Endodermal cell (in vitro differentiated cells): ENCODE results near the gene RAPGEF2. TPM values are rescaled to one million over a fixed set of nuclear protein-coding genes. Genes with fewer than 3 reads are reported as not detected.
"Not testable (repeated sequence)": the region's sequence is repeated elsewhere in the genome, so short reads cannot be mapped to it uniquely, and the experiment has no call there.

Experiments
- DNase-seq: peaks from one replicate; pipeline ENCODE4 v3.0.0-alpha.2; 2017
- H3K27ac ChIP-seq: 2 replicates; pipeline ENCODE4 v1.5.1; 2013; ENCODE audit warnings: mild to moderate bottlenecking, low read depth, low read length, moderate library complexity
- H3K27me3 ChIP-seq: 2 replicates; pipeline ENCODE4 v1.6.1; 2013; ENCODE audit warnings: mild to moderate bottlenecking, low read length, moderate library complexity; ENCODE audit not compliant: insufficient read depth, control insufficient read depth, poor library complexity, severe bottlenecking
- H3K36me3 ChIP-seq: 2 replicates; pipeline ENCODE4 v1.7.0; 2013; ENCODE audit warnings: mild to moderate bottlenecking, low read length, moderate library complexity; ENCODE audit not compliant: control insufficient read depth, insufficient read depth
- H3K4me1 ChIP-seq: one replicate; pipeline ENCODE4 v1.7.0; 2013; ENCODE audit warnings: low read length; ENCODE audit not compliant: control insufficient read depth, insufficient read depth
- H3K4me3 ChIP-seq: 2 replicates; pipeline ENCODE4 v1.5.1; 2013; ENCODE audit warnings: mild to moderate bottlenecking, low read length, moderate library complexity
- H3K9ac ChIP-seq: 2 replicates; pipeline ENCODE4 v1.6.1; 2013; ENCODE audit warnings: mild to moderate bottlenecking, low read length, moderate library complexity; ENCODE audit not compliant: poor library complexity, severe bottlenecking; ENCODE audit errors: extremely low read depth
- H3K9me3 ChIP-seq: 2 replicates; pipeline ENCODE4 v1.6.1; 2013; ENCODE audit warnings: mild to moderate bottlenecking, low read length, moderate library complexity; ENCODE audit not compliant: control insufficient read depth
- H3K27ac Mint-ChIP-seq: 2 replicates; pipeline ENCODE4 v1.8.0; 2020; ENCODE audit warnings: mixed read lengths
- H3K27me3 Mint-ChIP-seq: 2 replicates; pipeline ENCODE4 v1.8.0; 2021; ENCODE audit warnings: mild to moderate bottlenecking, mixed read lengths; ENCODE audit not compliant: insufficient read depth
- H3K36me3 Mint-ChIP-seq: 2 replicates; pipeline ENCODE4 v1.8.0; 2020; ENCODE audit warnings: low read depth, mixed read lengths
- H3K4me1 Mint-ChIP-seq: 2 replicates; pipeline ENCODE4 v1.8.0; 2020; ENCODE audit warnings: mixed read lengths
- H3K4me3 Mint-ChIP-seq: 2 replicates; pipeline ENCODE4 v1.8.0; 2020; ENCODE audit warnings: mild to moderate bottlenecking, moderate library complexity, mixed read lengths
- H3K9me3 Mint-ChIP-seq: 2 replicates; pipeline ENCODE4 v1.8.0; 2020; ENCODE audit warnings: mild to moderate bottlenecking, mixed read lengths
- CTCF ChIP-seq: fragments of 200-600 bp; sonication (generic); conservative IDR thresholded peaks from 2 replicates; pipeline ENCODE4 v1.5.0; 2021; ENCODE audit warnings: antibody characterized with exemption, mild to moderate bottlenecking
- WGBS, 2 experiments: methylation state at CpG; one replicate each; pipeline versions ENCODE4 v1.1.5 to v1.1.7; 2013; ENCODE audit warnings: missing lambda C conversion rate in 2 of 2, mixed read lengths in 1 of 2; ENCODE audit not compliant: insufficient coverage in 1 of 2, insufficient read length in 1 of 2; 5-methylcytosine and 5-hydroxymethylcytosine counted together
- total RNA-seq, 2 donors: library from RNA; stranded (reverse); fragmentation: NEBNext Ultra II Directional in 1 of 2; extraction: Animal tissue kit (Norgen Biotek cat#: 25700) in 1 of 2; gene quantifications; 2 replicates in 1 of 2; 3 replicates in 1 of 2; pipeline ENCODE4 v1.2.1, GENCODE V29; 2021

The RAPGEF2 gene
- total RNA-seq, 2 donors from 2014 or later: 63.4 to 78.2 TPM

DNA sequence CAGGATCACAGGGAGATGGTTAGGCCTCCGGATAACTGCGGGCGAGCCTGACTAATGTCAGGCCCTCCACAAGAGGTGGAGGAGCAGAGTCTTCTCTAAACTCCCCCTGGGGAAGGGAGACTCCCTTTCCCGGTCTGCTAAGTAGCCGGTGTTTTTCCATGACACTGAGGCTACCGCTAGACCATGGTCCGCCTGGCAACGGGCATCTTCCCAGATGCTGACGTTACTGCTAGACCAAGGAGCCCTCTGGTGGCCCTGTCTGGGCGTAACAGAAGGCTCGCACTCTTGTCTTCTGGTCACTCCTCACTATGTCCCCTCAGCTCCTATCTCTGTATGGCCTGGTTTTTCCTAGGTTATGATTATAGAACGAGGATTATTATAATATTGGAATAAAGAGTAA lies 213.0 kb downstream of the RAPGEF2 start:
- H3K9me3 Mint-ChIP-seq, H3K4me1 ChIP-seq, H3K27ac ChIP-seq, H3K9me3 ChIP-seq, H3K27me3 Mint-ChIP-seq, H3K4me3 ChIP-seq, H3K27me3 ChIP-seq, H3K27ac Mint-ChIP-seq, H3K4me3 Mint-ChIP-seq, H3K9ac ChIP-seq, H3K4me1 Mint-ChIP-seq: not testable (repeated sequence)
- WGBS, 2 experiments: 85 to 88% methylated on average over 5 to 11 of the region's 12 CpGs
- DNase-seq: peak; percentile 88
- peak; percentile 74 for TF ChIP-seq CTCF
- peaks cover 44% of the 10 kb centered on the region for H3K36me3 Mint-ChIP-seq
- peaks cover 26% of the 10 kb centered on the region for H3K36me3 ChIP-seq

- Histone ChIP-seq H3K4me3 (no peak overlapping the region), H3K9me3 (no peaks in the 10 kb centered on the region), H3K27ac (no peak overlapping the region), H3K27me3 (no peaks in the 10 kb centered on the region), H3K36me3 (peaks cover 35% of the 10 kb centered on the region), H3K9ac (no peak overlapping the region), H3K4me1 (no peaks in the 10 kb centered on the region)
- Mint-ChIP-seq H3K4me3 (no peak overlapping the region), H3K9me3 (peaks cover 3% of the 10 kb centered on the region), H3K36me3 (peaks cover 50% of the 10 kb centered on the region), H3K4me1 (peaks cover 1% of the 10 kb centered on the region), H3K27ac (peak overlapping the region; percentile 28), H3K27me3 (no peaks in the 10 kb centered on the region)
- TF ChIP-seq CTCF: no peak
- 94 to 100% methylated on average over 3 to 5 of the region's 5 CpGs for WGBS, 2 experiments
- DNase-seq: no peak
These were observed 214.3 kb downstream of the RAPGEF2 start for GRCh38 chr4:159317203-159317602.

GRCh38 chr4:159319027-159319426 lies 216.1 kb downstream of the RAPGEF2 start:
- Mint-ChIP-seq H3K4me1 (peaks cover 1% of the 10 kb centered on the region), H3K9me3 (peaks cover 3% of the 10 kb centered on the region), H3K4me3 (no peak overlapping the region), H3K27me3 (no peaks in the 10 kb centered on the region), H3K36me3 (peaks cover 58% of the 10 kb centered on the region), H3K27ac (no peak overlapping the region)
- Histone ChIP-seq H3K9ac (no peak overlapping the region), H3K9me3 (no peaks in the 10 kb centered on the region), H3K27ac (no peak overlapping the region), H3K27me3 (no peaks in the 10 kb centered on the region), H3K4me3 (no peak overlapping the region), H3K4me1 (no peaks in the 10 kb centered on the region), H3K36me3 (peaks cover 43% of the 10 kb centered on the region)
- no peak for TF ChIP-seq CTCF
- 98 to 100% methylated on average over 2 to 4 of the region's 4 CpGs for WGBS, 2 experiments
- DNase-seq: peak; percentile 67
